ENCODE measurements around the gene APBB2.
A peak's percentile ranks its signal among the peaks of the same experiment; 100 is the strongest.

APBB2 gene

GRCh38 chr4:41095192-41095872 is 119.0 kb downstream of the APBB2 start:
- DNase-seq (ENCODE audit: insufficient read length, low spot score) (no peak), FAIRE-seq (no peak)
- no peak for TF ChIP-seq CTCF (IDR thresholded peaks at IDR 0.05; ENCODE audit: insufficient read depth, missing control alignments)

- FAIRE-seq (peak; percentile 92), DNase-seq (ENCODE audit: insufficient read length, low spot score) (no peak)
- TF ChIP-seq CTCF (IDR thresholded peaks at IDR 0.05; ENCODE audit: insufficient read depth, missing control alignments): no peak
Observed at GRCh38 chr4:41092128-41092527, 122.2 kb downstream of the APBB2 start.

DNA sequence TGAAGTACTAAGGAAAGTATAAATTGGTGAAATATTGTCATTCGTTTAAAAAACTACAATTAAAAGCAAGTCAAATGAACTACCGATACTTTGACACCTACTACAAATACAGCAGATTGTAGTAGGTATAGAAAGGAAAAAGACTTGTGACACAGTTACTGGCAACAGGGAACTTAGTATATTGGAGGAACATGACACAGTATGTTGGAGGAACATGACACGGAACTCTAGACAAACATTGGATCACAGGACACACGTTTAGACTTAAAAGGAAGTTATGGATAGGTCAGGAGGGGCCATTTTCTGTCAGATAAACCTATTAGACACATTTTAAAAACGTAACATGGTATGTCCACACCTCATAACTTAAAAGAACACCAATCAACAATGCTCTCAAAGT is 132.5 kb downstream of the APBB2 start:
- FAIRE-seq: no peak
- no peak for DNase-seq (ENCODE audit: insufficient read length, low spot score)
- TF ChIP-seq CTCF (IDR thresholded peaks at IDR 0.05; ENCODE audit: insufficient read depth, missing control alignments): no peak

- FAIRE-seq: no peak
- DNase-seq (ENCODE audit: insufficient read length, low spot score): no peak
- no peak for TF ChIP-seq CTCF (IDR thresholded peaks at IDR 0.05; ENCODE audit: insufficient read depth, missing control alignments)
Observed at GRCh38 chr4:41080976-41081375, 133.4 kb downstream of the APBB2 start.

- no peak for FAIRE-seq
- TF ChIP-seq CTCF (IDR thresholded peaks at IDR 0.05; ENCODE audit: insufficient read depth, missing control alignments): no peak
- no peak for DNase-seq (ENCODE audit: insufficient read length, low spot score)
Observed at GRCh38 chr4:41079881-41080560, 134.3 kb downstream of the APBB2 start.

GRCh38 chr4:41077628-41078027 is 136.7 kb downstream of the APBB2 start:
- no peak for DNase-seq (ENCODE audit: insufficient read length, low spot score)
- FAIRE-seq: no peak
- no peak for TF ChIP-seq CTCF (IDR thresholded peaks at IDR 0.05; ENCODE audit: insufficient read depth, missing control alignments)

GRCh38 chr4:41076481-41076880 is 137.9 kb downstream of the APBB2 start:
- TF ChIP-seq CTCF (IDR thresholded peaks at IDR 0.05; ENCODE audit: insufficient read depth, missing control alignments): no peak
- no peak for FAIRE-seq
- DNase-seq (ENCODE audit: insufficient read length, low spot score): no peak

Measured in D721Med (cell line).